H1 (cell line): Measurements from ENCODE around the gene ANKRD9.

ENCODE experiments used
- BCL11A ChIP-seq, 2 experiments: IDR thresholded peaks; one replicate each; pipeline ENCODE4 v1.6.1; 2011; ENCODE audit warnings: low read depth in 2 of 2, low read length in 2 of 2, mild to moderate bottlenecking in 2 of 2
- POLR2A ChIP-seq, 2 experiments: IDR thresholded peaks; 1 replicate in 1 of 2; 2 replicates in 1 of 2; pipeline ENCODE4 v1.6.1; 2011; ENCODE audit warnings: low read depth in 2 of 2, low read length in 2 of 2, mild to moderate bottlenecking in 2 of 2; ENCODE audit errors: control extremely low read depth in 1 of 2
- TF ChIP-seq, protein P1 (sequence below): IDR thresholded peaks from 2 replicates; pipeline ENCODE4 v1.6.1; 2011; ENCODE audit warnings: low read depth, mild to moderate bottlenecking, low read length; ENCODE audit not compliant: insufficient read depth

DNA sequence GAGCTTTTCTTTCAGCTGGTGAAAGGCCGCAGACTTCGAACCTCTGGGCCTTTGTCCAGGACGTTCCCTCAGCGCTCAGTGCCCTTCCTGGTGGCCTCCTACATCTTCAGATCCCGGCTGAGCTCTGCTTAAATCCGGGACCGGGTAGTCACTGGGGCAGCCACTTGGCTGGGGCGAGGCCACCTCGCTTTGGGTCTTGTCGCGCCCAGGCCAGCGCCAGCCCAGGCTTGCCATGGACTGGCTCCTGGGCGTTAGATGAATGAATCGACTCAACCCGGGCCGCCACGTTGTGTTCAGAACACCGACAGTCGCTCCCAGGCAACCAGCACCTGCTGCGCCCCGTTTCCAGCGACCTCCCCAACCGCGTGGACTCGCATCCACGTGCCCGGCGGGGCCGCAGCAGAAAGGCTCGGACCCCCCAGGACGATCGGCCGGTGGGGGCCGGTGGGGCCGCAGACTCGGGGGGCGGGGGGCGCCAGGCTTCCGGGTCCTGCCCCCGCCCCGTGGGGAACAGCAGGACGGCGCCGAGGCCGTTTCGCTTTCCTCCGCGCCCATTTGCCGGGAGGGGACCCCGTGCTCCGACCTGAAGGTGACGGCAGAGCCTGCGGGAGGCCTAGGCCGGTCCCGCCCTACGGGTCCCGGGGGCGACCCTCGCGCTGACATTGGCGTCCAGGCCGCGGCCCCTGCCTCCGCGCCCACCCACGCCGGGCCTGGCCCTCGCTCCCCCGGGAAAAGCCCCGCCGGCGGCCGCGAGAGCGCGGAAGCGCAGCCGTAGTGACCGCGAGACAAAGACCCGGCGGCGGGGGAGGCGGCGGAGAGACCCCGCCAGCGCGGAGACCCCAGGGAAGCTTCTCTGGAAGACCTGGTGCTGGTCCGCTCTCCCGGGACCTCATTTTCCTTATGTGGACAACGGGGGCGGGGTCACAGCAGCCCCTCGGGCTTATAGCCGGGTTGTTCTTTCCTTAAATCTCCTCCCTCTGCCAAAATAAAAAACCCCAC, 45.5 kb upstream of the ANKRD9 start:
- TF ChIP-seq, protein P1, sequence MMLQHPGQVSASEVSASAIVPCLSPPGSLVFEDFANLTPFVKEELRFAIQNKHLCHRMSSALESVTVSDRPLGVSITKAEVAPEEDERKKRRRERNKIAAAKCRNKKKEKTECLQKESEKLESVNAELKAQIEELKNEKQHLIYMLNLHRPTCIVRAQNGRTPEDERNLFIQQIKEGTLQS = no peak
- TF ChIP-seq BCL11A (IDR thresholded peaks at IDR 0.05; ENCODE audit: low read depth in 2 of 2, low read length in 2 of 2) (no peak), POLR2A (IDR thresholded peaks at IDR 0.05; ENCODE audit: control extremely low read depth in 1 of 2, low read depth in 2 of 2, low read length in 2 of 2) (peak in 1 of 2 experiments; percentile 65; a peak in 1 of 3 replicates)
